SU-DHL-6 (cell line): ENCODE measurements around the gene RABEP1.

Experiments
- H2AFZ ChIP-seq: fragments of 200-600 bp; sonication (generic); 2 replicates; pipeline ENCODE4 v1.6.1; 2014; ENCODE audit warnings: low read depth, mild to moderate bottlenecking, moderate library complexity, mixed read lengths, antibody characterized with exemption, low read length; ENCODE audit not compliant: severe bottlenecking
- H3F3A ChIP-seq: fragments of 200-600 bp; shearing (Covaris generic); 2 replicates; pipeline ENCODE4 v1.6.0; 2016; ENCODE audit warnings: antibody characterized with exemption, mild to moderate bottlenecking; ENCODE audit not compliant: insufficient read depth
- H3K27ac ChIP-seq: fragments of 200-600 bp; sonication (generic); 2 replicates; pipeline ENCODE4 v1.5.1; 2016; ENCODE audit warnings: low read depth, mild to moderate bottlenecking, low read length, moderate library complexity, mixed read lengths
- H3K27me3 ChIP-seq: fragments of 200-600 bp; sonication (generic), shearing (Covaris generic); 2 replicates; pipeline ENCODE4 v1.6.0; 2014; ENCODE audit warnings: mild to moderate bottlenecking, low read length
- H3K36me3 ChIP-seq: fragments of 200-600 bp; sonication (generic); 2 replicates; pipeline ENCODE4 v1.6.1; 2014; ENCODE audit warnings: mild to moderate bottlenecking, low read length, mixed read lengths
- H3K4me2 ChIP-seq: fragments of 300-600, 200-600 bp; shearing (Covaris generic), sonication (generic); 2 replicates; pipeline ENCODE4 v1.6.0; 2014; ENCODE audit warnings: low read length, low read depth, mild to moderate bottlenecking; ENCODE audit not compliant: poor library complexity, severe bottlenecking
- H3K4me3 ChIP-seq: fragments of 200-600 bp; sonication (generic); 2 replicates; pipeline ENCODE4 v1.5.1; 2014; ENCODE audit warnings: antibody characterized with exemption, low read length, mild to moderate bottlenecking, mixed read lengths; ENCODE audit not compliant: insufficient read depth, poor library complexity, severe bottlenecking
- H3K79me2 ChIP-seq: fragments of 200-600 bp; sonication (generic); 2 replicates; pipeline ENCODE4 v1.6.1; 2014; ENCODE audit warnings: mild to moderate bottlenecking, low read length, moderate library complexity; ENCODE audit not compliant: insufficient read depth
- H3K9ac ChIP-seq: fragments of 200-600 bp; sonication (generic); 2 replicates; pipeline ENCODE4 v1.7.0; 2014; ENCODE audit warnings: mild to moderate bottlenecking, low read length
- H3K9me2 ChIP-seq: fragments of 200-600 bp; sonication (generic); replicated peaks from 2 replicates; pipeline ENCODE4 v1.6.1; 2014; ENCODE audit warnings: low read length; ENCODE audit not compliant: insufficient read depth
- H3K9me3 ChIP-seq: fragments of 200-600 bp; sonication (generic); 2 replicates; pipeline ENCODE4 v1.6.1; 2014; ENCODE audit warnings: low read length, mixed read lengths; ENCODE audit not compliant: insufficient read depth
- H4K20me1 ChIP-seq: fragments of 200-600 bp; sonication (generic); 2 replicates; pipeline ENCODE4 v1.6.1; 2014; ENCODE audit warnings: low read depth, mild to moderate bottlenecking, antibody characterized with exemption, low read length, moderate library complexity, mixed read lengths
- CTCF ChIP-seq: fragments of 200-600 bp; sonication (generic); IDR thresholded peaks from one replicate; pipeline ENCODE4 v1.5.1; 2017; ENCODE audit warnings: antibody characterized with exemption, mild to moderate bottlenecking, low read length, moderate library complexity; ENCODE audit not compliant: insufficient read depth, poor library complexity, severe bottlenecking
- EZH2phosphoT487 ChIP-seq: fragments of 200-600 bp; sonication (generic), shearing (Covaris generic); conservative IDR thresholded peaks from 2 replicates; pipeline ENCODE4 v1.6.1; 2018; ENCODE audit warnings: mild to moderate bottlenecking, antibody characterized with exemption, low read length, moderate library complexity, mixed read lengths

Gene RABEP1

GRCh38 chr17:5254414-5254813 lies 27.7 kb upstream of the RABEP1 start:
- H3K27me3 ChIP-seq = no peaks in the 10 kb centered on the region

GRCh38 chr17:5254903-5255521 lies 27.1 kb upstream of the RABEP1 start:
- Histone ChIP-seq H2AFZ (peak overlapping the region; percentile 2), H3K27me3 (no peaks in the 10 kb centered on the region), H3K36me3 (no peaks in the 10 kb centered on the region), H4K20me1 (no peaks in the 10 kb centered on the region), H3K79me2 (no peaks in the 10 kb centered on the region), H3K4me2 (peak overlapping the region; percentile 7), H3K4me3 (no peak overlapping the region), H3K27ac (no peak overlapping the region), H3K9me2 (no peaks in the 10 kb centered on the region), H3K9ac (no peak overlapping the region), H3K9me3 (no peaks in the 10 kb centered on the region), H3F3A (no peaks in the 10 kb centered on the region)
- TF ChIP-seq CTCF (no peak), EZH2phosphoT487 (no peak)

More at GRCh38 chr17:5254414-5254813, 27.7 kb upstream of the RABEP1 start:
- no peak overlapping the region for H2AFZ ChIP-seq
- no peaks in the 10 kb centered on the region for H3K9me2 ChIP-seq
- no peaks in the 10 kb centered on the region for H3K79me2 ChIP-seq
- no peaks in the 10 kb centered on the region for H3K36me3 ChIP-seq
- H3K4me2 ChIP-seq = no peak overlapping the region
- no peak overlapping the region for H3K9ac ChIP-seq
- H3K27ac ChIP-seq = no peak overlapping the region
- H3K9me3 ChIP-seq = no peaks in the 10 kb centered on the region
- H3K4me3 ChIP-seq = no peak overlapping the region
- no peaks in the 10 kb centered on the region for H3F3A ChIP-seq
- H4K20me1 ChIP-seq = no peaks in the 10 kb centered on the region
- no peak for TF ChIP-seq EZH2phosphoT487
- no peak for TF ChIP-seq CTCF

GRCh38 chr17:5257124-5257523 lies 25.0 kb upstream of the RABEP1 start:
- no peak overlapping the region for H3K4me2 ChIP-seq
- TF ChIP-seq EZH2phosphoT487 (no peak), CTCF (no peak)

More at GRCh38 chr17:5257124-5257523, 25.0 kb upstream of the RABEP1 start:
- no peak overlapping the region for H3K9ac ChIP-seq
- no peak overlapping the region for H3K4me3 ChIP-seq
- no peaks in the 10 kb centered on the region for H4K20me1 ChIP-seq
- H2AFZ ChIP-seq = no peak overlapping the region
- no peak overlapping the region for H3K27ac ChIP-seq
- H3K9me3 ChIP-seq = no peaks in the 10 kb centered on the region
- no peaks in the 10 kb centered on the region for H3K79me2 ChIP-seq
- no peaks in the 10 kb centered on the region for H3F3A ChIP-seq
- no peaks in the 10 kb centered on the region for H3K36me3 ChIP-seq
- H3K27me3 ChIP-seq = no peaks in the 10 kb centered on the region
- H3K9me2 ChIP-seq = no peaks in the 10 kb centered on the region
